Esophagus (tissue), 2 donors: ENCODE results near the gene STUB1. TPM values are rescaled to one million over a fixed set of nuclear protein-coding genes. Genes with fewer than 3 reads are reported as not detected.

Experiments used
- H3K27ac ChIP-seq, 2 donors: one replicate each; pipeline ENCODE4 v1.5.1; 2013; ENCODE audit warnings: low read depth in 2 of 2, mild to moderate bottlenecking in 2 of 2, inconsistent platforms in 1 of 2, low read length in 1 of 2, moderate library complexity in 1 of 2
- H3K27me3 ChIP-seq, 2 donors: one replicate each; pipeline ENCODE4 v1.6.1; 2013; ENCODE audit warnings: low read length in 2 of 2, control low read depth in 1 of 2, mild to moderate bottlenecking in 1 of 2; ENCODE audit not compliant: insufficient read depth in 2 of 2, control insufficient read depth in 1 of 2
- H3K36me3 ChIP-seq, 2 donors: one replicate each; pipeline ENCODE4 v1.6.1; 2013; ENCODE audit warnings: low read length in 1 of 2; ENCODE audit not compliant: control insufficient read depth in 2 of 2, insufficient read depth in 2 of 2
- H3K4me1 ChIP-seq, 2 donors: one replicate each; pipeline ENCODE4 v1.6.1; 2013; ENCODE audit warnings: low read length in 1 of 2; ENCODE audit not compliant: control insufficient read depth in 2 of 2, insufficient read depth in 2 of 2
- H3K4me3 ChIP-seq, 2 donors: one replicate each; pipeline ENCODE4 v1.5.1; 2013; ENCODE audit warnings: low read length in 2 of 2, mild to moderate bottlenecking in 2 of 2, low read depth in 1 of 2, moderate library complexity in 1 of 2
- H3K9me3 ChIP-seq, 2 donors: one replicate each; pipeline ENCODE4 v1.6.1; 2013; ENCODE audit warnings: mild to moderate bottlenecking in 2 of 2, low read depth in 1 of 2, low read length in 1 of 2, moderate library complexity in 1 of 2; ENCODE audit not compliant: control insufficient read depth in 2 of 2, insufficient read depth in 1 of 2
- WGBS, 2 donors: extraction: QIAGEN DNeasy Blood & Tissue Kit; methylation state at CpG; one replicate each; pipeline ENCODE4 v1.1.7; 2013; 5-methylcytosine and 5-hydroxymethylcytosine counted together
- polyA plus RNA-seq, 2 donors: library from polyadenylated mRNA; stranded (reverse); fragments of 200-250 nt; gene quantifications; one replicate each; pipeline ENCODE4 v1.2.3, GENCODE V29; 2013
- donor health status: healthy with polysubstance abuse.
- donor health status: Bipolar disorder and iron deficiency.

The STUB1 gene
- polyA plus RNA-seq, 2 donors, result 58.3 to 95.2 TPM

DNA sequence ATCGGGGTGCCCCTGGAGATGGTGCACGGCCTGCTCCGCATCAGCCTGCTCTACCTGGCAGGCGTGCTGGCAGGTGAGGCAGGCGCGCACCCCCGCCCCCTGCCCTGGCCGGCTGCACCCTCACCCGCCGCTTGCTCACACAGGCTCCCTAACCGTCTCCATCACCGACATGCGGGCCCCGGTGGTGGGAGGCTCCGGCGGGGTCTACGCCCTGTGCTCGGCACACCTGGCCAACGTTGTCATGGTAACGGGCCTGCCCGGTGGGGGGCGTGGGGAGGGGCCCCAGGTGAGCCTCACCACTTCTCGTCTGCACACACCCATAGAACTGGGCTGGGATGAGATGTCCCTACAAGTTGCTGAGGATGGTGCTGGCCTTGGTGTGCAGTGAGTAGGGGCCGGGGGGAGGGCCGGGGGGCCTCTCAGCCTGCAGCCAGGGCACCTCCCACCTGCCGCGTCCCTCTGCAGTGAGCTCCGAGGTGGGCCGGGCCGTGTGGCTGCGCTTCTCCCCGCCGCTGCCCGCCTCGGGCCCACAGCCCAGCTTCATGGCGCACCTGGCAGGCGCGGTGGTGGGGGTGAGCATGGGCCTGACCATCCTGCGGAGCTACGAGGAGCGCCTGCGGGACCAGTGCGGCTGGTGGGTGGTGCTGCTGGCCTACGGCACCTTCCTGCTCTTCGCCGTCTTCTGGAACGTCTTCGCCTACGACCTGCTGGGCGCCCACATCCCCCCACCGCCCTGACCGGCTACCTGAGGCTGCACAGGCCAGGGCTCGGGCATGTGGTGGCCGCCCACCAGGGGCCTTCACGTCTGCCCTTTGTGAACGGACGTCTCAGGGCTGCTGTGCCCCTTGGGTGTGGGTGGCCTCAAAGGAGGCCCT is 2.7 kb upstream of the STUB1 start:
- Histone ChIP-seq H3K4me1 (peaks cover 19 to 61% of the 10 kb centered on the region in 2 donors), H3K9me3 (no peaks in the 10 kb centered on the region), H3K27ac (peak overlapping the region in 1 of 2 donors; percentile 22), H3K36me3 (peaks cover 2 to 33% of the 10 kb centered on the region in 2 donors), H3K27me3 (no peaks in the 10 kb centered on the region), H3K4me3 (no peak overlapping the region)
- 37 to 45% methylated on average over 51 to 57 of the region's 57 CpGs for WGBS, 2 donors

DNA sequence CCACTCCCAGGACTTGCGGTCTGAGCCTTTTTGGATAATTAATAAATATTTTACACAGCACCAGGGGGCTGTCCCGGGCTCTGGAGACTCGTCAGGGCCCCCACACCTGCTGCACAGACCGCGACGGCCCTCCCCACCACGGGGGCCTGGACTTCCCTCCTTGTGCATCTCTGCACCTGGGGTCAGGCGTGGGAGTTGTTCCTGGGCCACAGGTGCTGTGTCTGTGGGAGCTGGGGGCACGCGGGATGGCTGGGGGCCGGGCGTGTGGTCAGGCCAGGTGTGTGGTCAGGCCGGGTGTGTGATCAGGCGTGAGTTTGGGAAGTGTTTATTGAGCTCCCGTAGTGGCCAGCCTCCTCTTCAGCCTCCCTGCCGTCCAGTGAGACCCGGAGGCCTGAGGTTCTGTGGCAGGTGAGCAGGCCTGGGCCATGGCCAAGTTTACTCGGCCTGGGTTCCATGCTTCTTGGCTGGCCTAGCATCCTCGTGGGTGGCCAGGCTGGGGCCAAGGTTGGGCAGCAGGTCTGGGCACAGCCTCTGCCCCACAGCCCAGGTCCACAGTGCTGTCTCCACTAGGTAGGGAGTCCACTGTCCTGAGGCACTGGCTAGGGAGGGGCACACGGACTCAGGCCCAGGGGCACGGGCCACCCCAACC is 1.9 kb upstream of the STUB1 start:
- Histone ChIP-seq H3K9me3 (no peaks in the 10 kb centered on the region), H3K36me3 (peaks cover 0 to 32% of the 10 kb centered on the region in 2 donors), H3K4me3 (no peak overlapping the region), H3K27me3 (no peaks in the 10 kb centered on the region), H3K27ac (no peak overlapping the region), H3K4me1 (peaks cover 19 to 65% of the 10 kb centered on the region in 2 donors)
- 55 to 67% methylated on average over 21 of the region's 21 CpGs for WGBS, 2 donors

DNA sequence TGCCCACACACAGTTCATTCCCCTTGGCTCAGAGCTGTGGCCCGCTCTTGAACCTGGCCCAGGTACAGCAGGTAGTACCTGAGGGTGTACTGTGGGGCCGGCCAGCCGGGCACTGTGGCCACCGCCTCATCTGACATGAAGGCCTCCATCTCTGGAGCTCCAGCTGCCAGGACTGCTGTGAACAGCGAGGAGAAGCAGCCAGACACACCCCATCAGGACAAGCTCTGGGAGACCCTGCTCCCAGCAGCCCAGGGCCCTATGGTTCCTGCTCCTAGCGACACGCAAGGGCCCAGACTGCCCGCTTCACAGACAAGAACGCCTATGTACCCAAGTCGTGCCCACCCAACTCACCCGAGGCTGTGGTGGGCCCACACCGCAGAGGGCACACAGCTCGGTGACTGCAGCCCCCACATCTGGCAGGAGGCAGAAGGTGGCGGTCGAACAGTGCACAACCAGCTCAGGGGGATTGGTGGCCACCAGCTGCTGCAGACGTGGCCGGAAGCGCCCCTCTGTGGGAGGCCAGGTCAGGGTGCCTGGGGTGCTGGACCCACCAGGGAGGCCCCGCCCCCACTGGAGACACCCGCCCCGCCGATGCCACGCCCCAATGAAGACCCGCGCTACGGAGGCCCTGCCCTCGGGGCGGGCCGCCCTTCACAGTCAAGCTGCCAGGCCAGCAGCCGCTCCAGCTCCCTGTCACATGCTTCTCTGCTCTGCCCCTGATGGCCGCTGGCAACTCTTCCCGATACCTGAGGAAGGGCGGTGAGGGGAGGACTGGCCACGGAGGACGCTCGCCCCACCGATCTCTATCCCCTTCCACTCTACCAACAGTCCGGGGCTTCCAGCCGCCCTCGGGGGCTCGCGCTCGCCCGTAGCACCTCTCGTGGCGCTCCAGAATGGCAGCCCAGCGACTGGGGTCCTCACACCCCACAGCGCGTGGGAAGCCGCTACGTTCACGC is 1.1 kb upstream of the STUB1 start:
- 25 to 26% methylated on average over 52 of the region's 52 CpGs for WGBS, 2 donors
- Histone ChIP-seq H3K4me3 (peak overlapping the region; percentile 30 to 82), H3K4me1 (peaks cover 19 to 71% of the 10 kb centered on the region in 2 donors), H3K27ac (peak overlapping the region; percentile 75 to 76), H3K9me3 (no peaks in the 10 kb centered on the region), H3K36me3 (peaks cover 0 to 26% of the 10 kb centered on the region in 2 donors), H3K27me3 (no peaks in the 10 kb centered on the region)

DNA sequence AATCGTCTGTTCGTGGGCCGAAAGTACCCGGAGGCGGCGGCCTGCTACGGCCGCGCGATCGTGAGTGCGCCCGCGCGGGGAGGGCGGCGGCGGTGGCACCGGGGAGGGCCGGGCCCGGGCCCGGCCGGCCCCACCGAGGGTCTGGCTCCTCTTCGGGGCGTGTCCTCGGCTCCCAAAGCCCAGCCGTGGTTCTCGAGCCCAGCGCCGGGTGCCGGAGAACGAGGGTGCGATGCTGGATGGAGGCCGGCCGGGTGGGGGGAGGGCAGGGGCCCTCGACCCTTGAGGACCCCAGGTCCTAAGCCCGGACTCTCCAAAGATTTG is 375 bp downstream of the STUB1 start:
- no peaks in the 10 kb centered on the region for H3K27me3 ChIP-seq
- H3K36me3 ChIP-seq, result peaks cover 0 to 30% of the 10 kb centered on the region in 2 donors
- H3K4me3 ChIP-seq, result peak overlapping the region; percentile 82 to 84
- peak overlapping the region; percentile 95 to 96 for H3K27ac ChIP-seq
- H3K4me1 ChIP-seq, result peaks cover 17 to 72% of the 10 kb centered on the region in 2 donors
- no peaks in the 10 kb centered on the region for H3K9me3 ChIP-seq
- WGBS, 2 donors, result 0% methylated on average over 26 to 38 of the region's 38 CpGs

DNA sequence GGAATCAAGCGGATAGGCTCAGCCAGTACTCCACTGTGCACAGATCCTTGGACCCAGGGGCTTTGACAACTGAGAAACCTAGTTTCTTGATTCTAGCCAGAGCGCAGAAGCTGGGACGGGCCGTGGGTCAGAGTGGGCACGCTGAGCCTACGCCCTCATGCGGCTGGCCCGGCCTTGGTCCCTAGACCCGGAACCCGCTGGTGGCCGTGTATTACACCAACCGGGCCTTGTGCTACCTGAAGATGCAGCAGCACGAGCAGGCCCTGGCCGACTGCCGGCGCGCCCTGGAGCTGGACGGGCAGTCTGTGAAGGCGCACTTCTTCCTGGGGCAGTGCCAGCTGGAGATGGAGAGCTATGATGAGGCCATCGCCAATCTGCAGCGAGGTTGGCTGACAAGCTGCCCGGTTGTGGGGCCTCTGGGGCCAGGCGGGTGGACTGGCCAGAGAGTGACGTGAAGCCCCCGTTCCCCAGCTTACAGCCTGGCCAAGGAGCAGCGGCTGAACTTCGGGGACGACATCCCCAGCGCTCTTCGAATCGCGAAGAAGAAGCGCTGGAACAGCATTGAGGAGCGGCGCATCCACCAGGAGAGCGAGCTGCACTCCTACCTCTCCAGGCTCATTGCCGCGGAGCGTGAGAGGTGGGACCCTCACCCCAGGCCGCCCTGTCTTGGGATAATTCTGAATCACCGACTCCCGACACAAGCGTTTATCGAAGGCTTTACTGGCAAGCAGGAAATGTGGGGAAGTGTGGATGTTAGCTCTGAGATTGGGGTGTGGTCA is 946 bp downstream of the STUB1 start:
- Histone ChIP-seq H3K27me3 (no peaks in the 10 kb centered on the region), H3K4me1 (peaks cover 15 to 73% of the 10 kb centered on the region in 2 donors), H3K36me3 (peaks cover 0 to 30% of the 10 kb centered on the region in 2 donors), H3K9me3 (no peaks in the 10 kb centered on the region), H3K27ac (peak overlapping the region; percentile 95 to 96), H3K4me3 (peak overlapping the region; percentile 82 to 84)
- WGBS, 2 donors, result 42 to 44% methylated on average over 44 of the region's 44 CpGs

DNA sequence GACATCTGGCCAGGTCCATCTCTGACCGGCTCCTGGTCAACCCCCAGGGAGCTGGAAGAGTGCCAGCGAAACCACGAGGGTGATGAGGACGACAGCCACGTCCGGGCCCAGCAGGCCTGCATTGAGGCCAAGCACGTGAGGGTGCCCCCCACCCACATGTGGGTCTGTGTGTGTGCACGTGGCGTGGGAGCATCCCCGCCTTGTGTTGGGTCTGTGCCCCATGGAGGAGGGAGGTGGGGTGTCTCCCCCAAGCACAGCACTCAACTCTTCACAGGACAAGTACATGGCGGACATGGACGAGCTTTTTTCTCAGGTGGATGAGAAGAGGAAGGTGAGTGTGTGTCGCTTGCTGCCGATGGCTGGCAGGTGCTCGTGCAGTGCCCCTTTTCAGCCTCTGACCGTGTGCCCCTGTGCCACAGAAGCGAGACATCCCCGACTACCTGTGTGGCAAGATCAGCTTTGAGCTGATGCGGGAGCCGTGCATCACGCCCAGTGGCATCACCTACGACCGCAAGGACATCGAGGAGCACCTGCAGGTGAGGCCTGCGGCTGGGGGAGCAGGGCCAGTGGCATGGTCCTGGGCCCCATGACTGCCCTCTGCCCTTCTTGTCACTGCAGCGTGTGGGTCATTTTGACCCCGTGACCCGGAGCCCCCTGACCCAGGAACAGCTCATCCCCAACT is 1.7 kb downstream of the STUB1 start:
- Histone ChIP-seq H3K27me3 (no peaks in the 10 kb centered on the region), H3K9me3 (no peaks in the 10 kb centered on the region), H3K36me3 (peaks cover 0 to 36% of the 10 kb centered on the region in 2 donors), H3K4me1 (peaks cover 15 to 68% of the 10 kb centered on the region in 2 donors), H3K4me3 (no peak overlapping the region), H3K27ac (peak overlapping the region in 1 of 2 donors; percentile 14)
- 71 to 76% methylated on average over 28 of the region's 28 CpGs for WGBS, 2 donors

DNA sequence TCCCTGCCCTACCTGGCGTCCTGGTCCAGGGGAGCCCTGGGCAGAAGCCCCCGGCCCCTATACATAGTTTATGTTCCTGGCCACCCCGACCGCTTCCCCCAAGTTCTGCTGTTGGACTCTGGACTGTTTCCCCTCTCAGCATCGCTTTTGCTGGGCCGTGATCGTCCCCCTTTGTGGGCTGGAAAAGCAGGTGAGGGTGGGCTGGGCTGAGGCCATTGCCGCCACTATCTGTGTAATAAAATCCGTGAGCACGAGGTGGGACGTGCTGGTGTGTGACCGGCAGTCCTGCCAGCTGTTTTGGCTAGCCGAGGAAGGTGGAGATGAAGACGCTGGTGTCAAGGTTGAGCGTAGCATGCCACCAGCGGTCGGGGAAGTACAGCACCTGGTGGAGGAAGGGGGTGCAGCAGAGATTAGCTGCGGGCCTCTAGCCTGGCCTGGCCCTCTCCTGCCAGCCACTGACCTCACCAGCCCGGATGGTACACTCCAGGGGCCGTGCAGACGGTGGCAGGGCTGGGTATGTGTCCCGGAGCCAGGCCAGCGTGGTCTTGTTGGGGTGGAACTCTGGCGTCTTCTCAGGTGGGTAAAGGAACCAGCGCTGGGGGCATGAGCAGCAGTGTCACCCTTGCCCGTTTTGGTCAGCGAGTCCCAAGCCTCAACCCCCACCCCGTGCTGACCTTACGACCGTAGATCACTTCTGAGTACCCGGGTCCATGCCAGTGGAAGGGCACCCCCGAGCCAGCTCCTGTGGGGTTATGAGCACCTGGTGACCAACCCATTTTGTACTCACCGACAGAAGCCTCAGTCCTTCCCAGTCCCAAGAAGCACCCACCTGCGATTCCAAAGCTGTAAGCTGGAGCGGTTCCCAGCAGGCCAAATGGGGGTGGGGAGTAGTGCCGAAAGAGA is 2.5 kb downstream of the STUB1 start:
- WGBS, 2 donors, result 70 to 74% methylated on average over 36 of the region's 36 CpGs
- Histone ChIP-seq H3K4me1 (peaks cover 15 to 62% of the 10 kb centered on the region in 2 donors), H3K36me3 (peaks cover 3 to 41% of the 10 kb centered on the region in 2 donors), H3K4me3 (peak overlapping the region; percentile 55 to 70), H3K9me3 (no peaks in the 10 kb centered on the region), H3K27ac (peak overlapping the region; percentile 79 to 94), H3K27me3 (no peaks in the 10 kb centered on the region)
